Measurements from ENCODE around the gene TAC3. TPM values are rescaled to one million over a fixed set of nuclear protein-coding genes. Genes with fewer than 3 reads are reported as not detected.

TAC3 gene
- total RNA-seq (not detected in 2 replicates), polyA plus RNA-seq (not detected in 2 replicates), polyA minus RNA-seq (not detected in 2 replicates), Bru-seq, nascent RNA (percentile 5 among the genes with signal in this experiment), BruChase-seq, experiment 1, labeled RNA remaining after a 6-hour chase (percentile 19 among the genes with signal in this experiment), BruChase-seq, experiment 2, labeled RNA remaining after a 2-hour chase (percentile 11 among the genes with signal in this experiment)
- polyA plus RNA-seq (2011; cell fraction: cytosol; rRNA removed), result not detected in 2 replicates
- polyA plus RNA-seq (2011; cell fraction: nucleus; rRNA removed), result not detected in 2 replicates
- polyA plus RNA-seq (2012), result not detected in 2 replicates
- not detected for polyA minus RNA-seq (2011; cell fraction: cytosol; rRNA and poly(A)+ RNA removed)
- not detected in 2 replicates for polyA minus RNA-seq (2011; cell fraction: nucleus; rRNA and poly(A)+ RNA removed)
- long read RNA-seq, result 0 reads

- ChIA-PET POLR2A (no interaction called here), CTCF (interaction anchor here (0.7 to 2.6 kb wide), 7 partner anchors 9 to 95 kb away, joined by 3 to 16 read pairs (median 4); partner anchors contain the start of gene STAT6)
- BruUV-seq (replicated peaks), result no TSS peak
- H3K27me3 ChIP-seq (ENCODE audit: control insufficient read depth in 2 of 2, insufficient read depth in 2 of 2, low read length in 2 of 2), result peaks cover 21% of the 10 kb centered on the region in 2 experiments
- H3K9ac ChIP-seq (replicated peaks; ENCODE audit: extremely low read depth, insufficient read depth, low read length), result no peak within 1 kb of the TSS
- no peak within 1 kb of the TSS for H3K4me3 ChIP-seq (replicated peaks in 1 of 3; ENCODE audit: insufficient read depth in 1 of 3, low read depth in 1 of 3, low read length in 3 of 3)
- intact Hi-C loops (cut with micrococcal nuclease) (no loop called here), dilution Hi-C loops (cut with MboI; ENCODE audit: extremely low pct_ligation_motif_present, low sequenced_read_pairs) (no loop called here)
- H3K36me3 ChIP-seq (ENCODE audit: control insufficient read depth in 2 of 2, extremely low read depth in 1 of 2, insufficient read depth in 2 of 2, low read length in 2 of 2), result no peaks in the 10 kb centered on the region
- TF ChIP-seq CTCF (IDR thresholded peaks at IDR 0.05; ENCODE audit: extremely low read depth in 1 of 2, insufficient read depth in 1 of 2, low read depth in 1 of 2, low read length in 2 of 2) (no peak), GATA2 (IDR thresholded peaks at IDR 0.05; ENCODE audit: insufficient read depth, insufficient read length, low read depth, low read length) (no peak)
- FAIRE-seq (no peak), DNase-seq (ENCODE audit: low read depth, low spot score) (no peak)
- no peak within 1 kb of the TSS for H3K4me2 ChIP-seq (ENCODE audit: insufficient read depth, low read length)
- no peak within 1 kb of the TSS for H3K27ac ChIP-seq (ENCODE audit: insufficient read depth, low read depth, low read length)
- no peaks in the 10 kb centered on the region for H3K9me1 ChIP-seq (replicated peaks; ENCODE audit: control insufficient read depth, extremely low read depth, insufficient read depth, low read length)
- H3K79me2 ChIP-seq (ENCODE audit: control insufficient read depth, insufficient read depth, low read length), result no peaks in the 10 kb centered on the region
- no peak within 1 kb of the TSS for H2AFZ ChIP-seq (ENCODE audit: low read depth, low read length)
- H3K9me3 ChIP-seq (replicated peaks; ENCODE audit: control insufficient read depth, insufficient read depth, low read length), result no peaks in the 10 kb centered on the region
- no peaks in the 10 kb centered on the region for H4K20me1 ChIP-seq (replicated peaks; ENCODE audit: control insufficient read depth, extremely low read depth, insufficient read depth, low read length)
- no peaks in the 10 kb centered on the region for H3K4me1 ChIP-seq (ENCODE audit: control insufficient read depth, extremely low read depth, insufficient read depth, low read length)
These were observed at the start of gene TAC3 for GRCh38 chr12:57016348-57016747. TAC3 (minus strand) TSS chr12:57016529; CDS start chr12:57015797, 732 bp downstream.

Data from endothelial cell of umbilical vein (primary cell).